Measurements from ENCODE around the gene CASP8.

Gene CASP8

GRCh38 chr2:201249889-201250288, 10.4 kb upstream of the CASP8 start:
- Histone ChIP-seq H3K4me1 (ENCODE audit: control insufficient read depth, insufficient read depth, low read length) (peaks cover 3% of the 10 kb centered on the region), H3K27me3 (ENCODE audit: control insufficient read depth, insufficient read depth, low read length) (no peaks in the 10 kb centered on the region), H3K9me3 (ENCODE audit: control insufficient read depth, insufficient read depth, low read length) (no peaks in the 10 kb centered on the region), H3K9ac (ENCODE audit: low read depth, low read length) (no peak overlapping the region), H3K36me3 (ENCODE audit: control insufficient read depth, insufficient read depth, low read length) (no peaks in the 10 kb centered on the region), H3K4me3 (ENCODE audit: low read depth, low read length) (no peak overlapping the region)

GRCh38 chr2:201250741-201251140, 9.6 kb upstream of the CASP8 start:
- H3K9ac ChIP-seq (ENCODE audit: low read depth, low read length) = no peak overlapping the region
- H3K9me3 ChIP-seq (ENCODE audit: control insufficient read depth, insufficient read depth, low read length) = no peaks in the 10 kb centered on the region
- peaks cover 3% of the 10 kb centered on the region for H3K4me1 ChIP-seq (ENCODE audit: control insufficient read depth, insufficient read depth, low read length)
- H3K36me3 ChIP-seq (ENCODE audit: control insufficient read depth, insufficient read depth, low read length) = no peaks in the 10 kb centered on the region
- H3K27me3 ChIP-seq (ENCODE audit: control insufficient read depth, insufficient read depth, low read length) = no peaks in the 10 kb centered on the region
- H3K4me3 ChIP-seq (ENCODE audit: low read depth, low read length) = no peak overlapping the region

- Histone ChIP-seq H3K36me3 (ENCODE audit: control insufficient read depth, insufficient read depth, low read length) (no peaks in the 10 kb centered on the region), H3K9me3 (ENCODE audit: control insufficient read depth, insufficient read depth, low read length) (no peaks in the 10 kb centered on the region), H3K9ac (ENCODE audit: low read depth, low read length) (no peak overlapping the region), H3K4me1 (ENCODE audit: control insufficient read depth, insufficient read depth, low read length) (peaks cover 17% of the 10 kb centered on the region), H3K4me3 (ENCODE audit: low read depth, low read length) (no peak overlapping the region), H3K27me3 (ENCODE audit: control insufficient read depth, insufficient read depth, low read length) (no peaks in the 10 kb centered on the region)
Observed at GRCh38 chr2:201254081-201254730, 6.1 kb upstream of the CASP8 start.

- Histone ChIP-seq H3K9ac (ENCODE audit: low read depth, low read length) (no peak overlapping the region), H3K4me3 (ENCODE audit: low read depth, low read length) (no peak overlapping the region), H3K36me3 (ENCODE audit: control insufficient read depth, insufficient read depth, low read length) (no peaks in the 10 kb centered on the region), H3K9me3 (ENCODE audit: control insufficient read depth, insufficient read depth, low read length) (no peaks in the 10 kb centered on the region), H3K4me1 (ENCODE audit: control insufficient read depth, insufficient read depth, low read length) (peaks cover 17% of the 10 kb centered on the region), H3K27me3 (ENCODE audit: control insufficient read depth, insufficient read depth, low read length) (no peaks in the 10 kb centered on the region)
Observed at GRCh38 chr2:201255408-201256033, 4.8 kb upstream of the CASP8 start.

GRCh38 chr2:201256082-201256481, 4.3 kb upstream of the CASP8 start:
- H3K4me3 ChIP-seq (ENCODE audit: low read depth, low read length) = no peak overlapping the region
- peaks cover 17% of the 10 kb centered on the region for H3K4me1 ChIP-seq (ENCODE audit: control insufficient read depth, insufficient read depth, low read length)
- H3K9me3 ChIP-seq (ENCODE audit: control insufficient read depth, insufficient read depth, low read length) = no peaks in the 10 kb centered on the region
- H3K36me3 ChIP-seq (ENCODE audit: control insufficient read depth, insufficient read depth, low read length) = no peaks in the 10 kb centered on the region
- no peak overlapping the region for H3K9ac ChIP-seq (ENCODE audit: low read depth, low read length)
- no peaks in the 10 kb centered on the region for H3K27me3 ChIP-seq (ENCODE audit: control insufficient read depth, insufficient read depth, low read length)

GRCh38 chr2:201257381-201257955, 2.9 kb upstream of the CASP8 start:
- no peaks in the 10 kb centered on the region for H3K36me3 ChIP-seq (ENCODE audit: control insufficient read depth, insufficient read depth, low read length)
- H3K27me3 ChIP-seq (ENCODE audit: control insufficient read depth, insufficient read depth, low read length) = no peaks in the 10 kb centered on the region
- H3K4me3 ChIP-seq (ENCODE audit: low read depth, low read length) = peak overlapping the region; percentile 14
- H3K4me1 ChIP-seq (ENCODE audit: control insufficient read depth, insufficient read depth, low read length) = peaks cover 17% of the 10 kb centered on the region
- H3K9me3 ChIP-seq (ENCODE audit: control insufficient read depth, insufficient read depth, low read length) = no peaks in the 10 kb centered on the region
- H3K9ac ChIP-seq (ENCODE audit: low read depth, low read length) = no peak overlapping the region

- no peaks in the 10 kb centered on the region for H3K27me3 ChIP-seq (ENCODE audit: control insufficient read depth, insufficient read depth, low read length)
- H3K9ac ChIP-seq (ENCODE audit: low read depth, low read length) = peak overlapping the region; percentile 17
- peak overlapping the region; percentile 39 for H3K4me3 ChIP-seq (ENCODE audit: low read depth, low read length)
- peaks cover 17% of the 10 kb centered on the region for H3K4me1 ChIP-seq (ENCODE audit: control insufficient read depth, insufficient read depth, low read length)
- no peaks in the 10 kb centered on the region for H3K36me3 ChIP-seq (ENCODE audit: control insufficient read depth, insufficient read depth, low read length)
- H3K9me3 ChIP-seq (ENCODE audit: control insufficient read depth, insufficient read depth, low read length) = no peaks in the 10 kb centered on the region
Observed at GRCh38 chr2:201257956-201258665, 2.2 kb upstream of the CASP8 start.

GRCh38 chr2:201258666-201259615, 1.4 kb upstream of the CASP8 start:
- Histone ChIP-seq H3K9ac (ENCODE audit: low read depth, low read length) (peak overlapping the region; percentile 17), H3K27me3 (ENCODE audit: control insufficient read depth, insufficient read depth, low read length) (no peaks in the 10 kb centered on the region), H3K9me3 (ENCODE audit: control insufficient read depth, insufficient read depth, low read length) (no peaks in the 10 kb centered on the region), H3K4me1 (ENCODE audit: control insufficient read depth, insufficient read depth, low read length) (peaks cover 17% of the 10 kb centered on the region), H3K4me3 (ENCODE audit: low read depth, low read length) (peak overlapping the region; percentile 39), H3K36me3 (ENCODE audit: control insufficient read depth, insufficient read depth, low read length) (no peaks in the 10 kb centered on the region)

- Histone ChIP-seq H3K27me3 (ENCODE audit: control insufficient read depth, insufficient read depth, low read length) (no peaks in the 10 kb centered on the region), H3K9ac (ENCODE audit: low read depth, low read length) (no peak overlapping the region), H3K4me3 (ENCODE audit: low read depth, low read length) (no peak overlapping the region), H3K36me3 (ENCODE audit: control insufficient read depth, insufficient read depth, low read length) (no peaks in the 10 kb centered on the region), H3K9me3 (ENCODE audit: control insufficient read depth, insufficient read depth, low read length) (no peaks in the 10 kb centered on the region), H3K4me1 (ENCODE audit: control insufficient read depth, insufficient read depth, low read length) (peaks cover 14% of the 10 kb centered on the region)
Observed at GRCh38 chr2:201261471-201261870, 1.1 kb downstream of the CASP8 start.

GRCh38 chr2:201261906-201262305, 1.6 kb downstream of the CASP8 start:
- H3K9me3 ChIP-seq (ENCODE audit: control insufficient read depth, insufficient read depth, low read length) = no peaks in the 10 kb centered on the region
- peaks cover 14% of the 10 kb centered on the region for H3K4me1 ChIP-seq (ENCODE audit: control insufficient read depth, insufficient read depth, low read length)
- no peaks in the 10 kb centered on the region for H3K36me3 ChIP-seq (ENCODE audit: control insufficient read depth, insufficient read depth, low read length)
- H3K27me3 ChIP-seq (ENCODE audit: control insufficient read depth, insufficient read depth, low read length) = no peaks in the 10 kb centered on the region
- no peak overlapping the region for H3K9ac ChIP-seq (ENCODE audit: low read depth, low read length)
- no peak overlapping the region for H3K4me3 ChIP-seq (ENCODE audit: low read depth, low read length)

GRCh38 chr2:201262718-201263117, 2.4 kb downstream of the CASP8 start:
- Histone ChIP-seq H3K36me3 (ENCODE audit: control insufficient read depth, insufficient read depth, low read length) (no peaks in the 10 kb centered on the region), H3K27me3 (ENCODE audit: control insufficient read depth, insufficient read depth, low read length) (no peaks in the 10 kb centered on the region), H3K4me3 (ENCODE audit: low read depth, low read length) (no peak overlapping the region), H3K4me1 (ENCODE audit: control insufficient read depth, insufficient read depth, low read length) (peaks cover 11% of the 10 kb centered on the region), H3K9ac (ENCODE audit: low read depth, low read length) (no peak overlapping the region), H3K9me3 (ENCODE audit: control insufficient read depth, insufficient read depth, low read length) (no peaks in the 10 kb centered on the region)
